ENCODE measurements around the gene MOB1A. TPM values are rescaled to one million over a fixed set of nuclear protein-coding genes. Genes with fewer than 3 reads are reported as not detected.

MOB1A gene
- total RNA-seq, 1 donor from 2014 or later: 96.1 TPM

DNA sequence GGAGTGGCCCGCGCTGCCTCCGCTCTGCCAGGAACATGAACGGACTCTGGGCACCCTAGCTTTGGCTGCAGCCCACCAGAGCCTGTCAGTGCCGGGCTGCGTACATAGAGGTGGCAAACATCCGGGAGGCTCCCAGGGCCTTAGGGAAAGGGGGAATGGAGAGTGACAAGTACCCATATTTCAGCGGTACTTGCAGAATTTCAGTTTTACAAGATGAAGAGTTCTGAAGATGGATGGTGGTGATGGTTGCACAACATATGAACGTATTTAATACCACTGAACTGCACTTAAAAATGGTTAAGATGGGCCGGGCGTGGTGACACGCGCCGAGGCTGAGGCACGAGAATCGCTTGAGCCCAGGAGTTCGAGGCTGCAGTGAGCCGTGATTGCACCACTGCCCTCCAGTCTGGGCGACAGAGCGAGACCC is 20.6 kb upstream of the MOB1A start:
- H3K9me3 Mint-ChIP-seq (ENCODE audit: unreplicated experiment): no peaks in the 10 kb centered on the region
- H3K4me3 Mint-ChIP-seq (ENCODE audit: unreplicated experiment): peak overlapping the region; percentile 98
- peaks cover 9% of the 10 kb centered on the region for H3K36me3 Mint-ChIP-seq (ENCODE audit: unreplicated experiment)
- H3K4me1 Mint-ChIP-seq (ENCODE audit: unreplicated experiment): peaks cover 48% of the 10 kb centered on the region
- DNase-seq (ENCODE audit: extremely low spot score, unreplicated experiment): no peak
- peak overlapping the region; percentile 100 for H3K27ac Mint-ChIP-seq (ENCODE audit: unreplicated experiment)
- no peaks in the 10 kb centered on the region for H3K27me3 Mint-ChIP-seq (ENCODE audit: unreplicated experiment)
- TF ChIP-seq, protein P1, sequence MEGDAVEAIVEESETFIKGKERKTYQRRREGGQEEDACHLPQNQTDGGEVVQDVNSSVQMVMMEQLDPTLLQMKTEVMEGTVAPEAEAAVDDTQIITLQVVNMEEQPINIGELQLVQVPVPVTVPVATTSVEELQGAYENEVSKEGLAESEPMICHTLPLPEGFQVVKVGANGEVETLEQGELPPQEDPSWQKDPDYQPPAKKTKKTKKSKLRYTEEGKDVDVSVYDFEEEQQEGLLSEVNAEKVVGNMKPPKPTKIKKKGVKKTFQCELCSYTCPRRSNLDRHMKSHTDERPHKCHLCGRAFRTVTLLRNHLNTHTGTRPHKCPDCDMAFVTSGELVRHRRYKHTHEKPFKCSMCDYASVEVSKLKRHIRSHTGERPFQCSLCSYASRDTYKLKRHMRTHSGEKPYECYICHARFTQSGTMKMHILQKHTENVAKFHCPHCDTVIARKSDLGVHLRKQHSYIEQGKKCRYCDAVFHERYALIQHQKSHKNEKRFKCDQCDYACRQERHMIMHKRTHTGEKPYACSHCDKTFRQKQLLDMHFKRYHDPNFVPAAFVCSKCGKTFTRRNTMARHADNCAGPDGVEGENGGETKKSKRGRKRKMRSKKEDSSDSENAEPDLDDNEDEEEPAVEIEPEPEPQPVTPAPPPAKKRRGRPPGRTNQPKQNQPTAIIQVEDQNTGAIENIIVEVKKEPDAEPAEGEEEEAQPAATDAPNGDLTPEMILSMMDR (IDR thresholded peaks at IDR 0.05): no peak

DNA sequence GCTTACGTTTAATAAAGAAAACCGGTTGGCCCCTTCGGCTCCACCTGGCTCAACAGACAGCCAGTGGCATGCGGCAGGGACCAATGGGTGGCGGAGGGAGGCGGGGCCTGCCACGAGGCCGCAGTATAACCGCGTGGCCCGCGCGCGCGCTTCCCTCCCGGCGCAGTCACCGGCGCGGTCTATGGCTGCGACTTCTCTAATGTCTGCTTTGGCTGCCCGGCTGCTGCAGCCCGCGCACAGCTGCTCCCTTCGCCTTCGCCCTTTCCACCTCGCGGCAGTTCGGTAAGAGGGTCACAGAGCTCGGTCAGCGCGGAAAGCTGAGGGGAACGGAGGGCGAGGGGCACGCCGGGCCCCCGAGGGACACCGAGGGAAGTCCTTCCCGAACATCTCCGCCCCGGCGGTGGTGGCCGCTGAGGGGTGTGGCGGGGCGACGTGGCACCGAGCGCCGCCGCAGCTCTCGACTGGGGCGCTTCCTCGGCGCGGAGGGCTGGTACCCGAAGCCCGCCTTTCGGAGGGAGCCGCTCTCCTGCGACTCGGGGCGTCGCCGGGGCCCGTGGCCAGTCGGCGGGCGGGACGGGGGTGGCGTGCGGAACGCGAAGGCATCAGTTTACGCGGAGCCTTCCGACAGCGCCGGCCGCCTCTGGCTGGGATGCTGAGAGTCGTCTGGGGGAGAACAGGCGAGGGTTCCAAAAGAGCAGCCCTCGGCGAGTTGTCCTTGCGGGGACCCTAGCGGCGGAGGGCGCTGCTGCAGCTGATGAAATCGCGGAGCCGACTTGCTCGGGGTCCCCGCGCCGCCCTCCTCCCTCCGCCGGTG is 20.0 kb upstream of the MOB1A start, which contains the start of gene MTHFD2:
MTHFD2 (plus strand) TSS at position 155 of the 814 bp plus-strand sequence; CDS start at position 182, 27 bp downstream.
- peak; percentile 98 for DNase-seq (ENCODE audit: extremely low spot score, unreplicated experiment)
- Mint-ChIP-seq H3K36me3 (ENCODE audit: unreplicated experiment) (peaks cover 7% of the 10 kb centered on the region), H3K27ac (ENCODE audit: unreplicated experiment) (peak within 1 kb of the TSS; percentile 100), H3K4me3 (ENCODE audit: unreplicated experiment) (peak within 1 kb of the TSS; percentile 98), H3K4me1 (ENCODE audit: unreplicated experiment) (peaks cover 44% of the 10 kb centered on the region), H3K27me3 (ENCODE audit: unreplicated experiment) (no peaks in the 10 kb centered on the region), H3K9me3 (ENCODE audit: unreplicated experiment) (no peaks in the 10 kb centered on the region)
- TF ChIP-seq, protein P1 (IDR thresholded peaks at IDR 0.05): peak; percentile 82

DNA sequence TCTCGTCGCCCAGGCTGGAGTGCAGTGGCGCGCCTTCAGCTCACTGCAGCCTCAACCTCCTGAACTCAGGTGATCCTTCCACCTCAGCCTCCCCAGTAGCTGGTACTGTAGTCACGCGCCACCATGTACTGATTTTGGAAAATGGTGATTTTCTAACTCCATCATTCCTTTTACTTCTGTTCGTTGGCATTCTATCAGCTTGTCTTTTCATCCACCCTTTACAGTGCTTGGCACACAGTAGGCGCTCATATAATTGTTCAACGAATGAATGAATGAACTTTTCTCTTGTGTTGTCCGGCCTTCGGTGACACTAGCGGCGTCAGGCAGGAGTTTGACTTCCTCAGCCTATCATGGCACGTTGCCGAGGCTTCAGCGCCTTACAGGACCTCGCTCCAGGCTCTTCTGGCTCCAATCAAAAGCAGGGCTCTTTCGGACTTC is 19.4 kb upstream of the MOB1A start:
- Mint-ChIP-seq H3K36me3 (ENCODE audit: unreplicated experiment) (peaks cover 4% of the 10 kb centered on the region), H3K27me3 (ENCODE audit: unreplicated experiment) (no peaks in the 10 kb centered on the region), H3K27ac (ENCODE audit: unreplicated experiment) (peak overlapping the region; percentile 100), H3K4me1 (ENCODE audit: unreplicated experiment) (peaks cover 38% of the 10 kb centered on the region), H3K9me3 (ENCODE audit: unreplicated experiment) (no peaks in the 10 kb centered on the region), H3K4me3 (ENCODE audit: unreplicated experiment) (peak overlapping the region; percentile 98)
- TF ChIP-seq, protein P1 (IDR thresholded peaks at IDR 0.05): no peak
- DNase-seq (ENCODE audit: extremely low spot score, unreplicated experiment): no peak

DNA sequence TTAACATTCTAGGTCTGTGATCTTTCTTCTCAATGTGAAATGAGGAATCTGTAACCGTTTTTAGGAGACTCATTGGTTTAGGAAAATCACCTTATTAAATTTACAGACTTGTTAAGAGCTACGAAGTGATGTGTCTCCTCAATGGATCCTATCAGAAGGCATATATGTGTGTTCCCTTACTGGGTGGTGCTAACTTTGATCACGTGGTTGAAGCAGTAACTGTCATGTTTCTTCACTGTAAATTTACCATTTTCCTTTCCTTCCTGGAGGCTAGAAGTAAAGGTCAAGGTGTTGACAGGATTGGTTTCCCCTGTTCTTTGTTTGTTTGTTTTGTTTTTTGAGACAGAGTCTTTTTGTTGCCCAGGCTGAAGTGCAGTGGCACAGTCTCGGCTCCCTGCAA is 18.4 kb upstream of the MOB1A start:
- H3K27ac Mint-ChIP-seq (ENCODE audit: unreplicated experiment): no peak overlapping the region
- no peak for DNase-seq (ENCODE audit: extremely low spot score, unreplicated experiment)
- H3K9me3 Mint-ChIP-seq (ENCODE audit: unreplicated experiment): no peaks in the 10 kb centered on the region

DNA sequence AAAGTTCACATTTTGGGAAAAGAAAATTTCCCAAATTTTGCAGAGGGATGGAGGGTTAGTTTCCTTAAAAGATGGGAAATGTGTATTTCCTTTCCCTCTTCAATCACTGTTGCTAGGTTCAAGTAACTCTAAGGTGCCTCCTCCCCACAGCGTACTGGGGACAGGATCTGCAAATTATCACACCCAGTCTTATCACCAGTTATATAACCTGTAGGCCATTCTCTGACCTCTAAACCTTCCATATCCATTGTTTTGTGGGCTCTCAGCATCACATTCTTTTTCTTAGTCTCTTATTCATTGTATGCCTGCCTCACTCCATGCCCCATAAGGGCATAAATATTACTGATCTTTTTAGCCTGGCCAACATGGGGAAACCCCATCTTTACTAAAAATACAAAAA is 16.1 kb upstream of the MOB1A start:
- H3K4me1 Mint-ChIP-seq (ENCODE audit: unreplicated experiment): peaks cover 8% of the 10 kb centered on the region
- H3K4me3 Mint-ChIP-seq (ENCODE audit: unreplicated experiment): no peak overlapping the region
- H3K36me3 Mint-ChIP-seq (ENCODE audit: unreplicated experiment): peaks cover 2% of the 10 kb centered on the region
- H3K27me3 Mint-ChIP-seq (ENCODE audit: unreplicated experiment): peaks cover 22% of the 10 kb centered on the region
- H3K9me3 Mint-ChIP-seq (ENCODE audit: unreplicated experiment): no peaks in the 10 kb centered on the region
- no peak overlapping the region for H3K27ac Mint-ChIP-seq (ENCODE audit: unreplicated experiment)
- TF ChIP-seq, protein P1 (IDR thresholded peaks at IDR 0.05): no peak
- no peak for DNase-seq (ENCODE audit: extremely low spot score, unreplicated experiment)

More for the DNA sequence above, 18.4 kb upstream of the MOB1A start:
- peaks cover 9% of the 10 kb centered on the region for H3K27me3 Mint-ChIP-seq (ENCODE audit: unreplicated experiment)
- TF ChIP-seq, protein P1 (IDR thresholded peaks at IDR 0.05): no peak
- peaks cover 28% of the 10 kb centered on the region for H3K4me1 Mint-ChIP-seq (ENCODE audit: unreplicated experiment)
- H3K36me3 Mint-ChIP-seq (ENCODE audit: unreplicated experiment): peaks cover 2% of the 10 kb centered on the region
- H3K4me3 Mint-ChIP-seq (ENCODE audit: unreplicated experiment): no peak overlapping the region

Data from osteocyte (in vitro differentiated cells).